Hepatocyte (in vitro differentiated cells): Measurements from ENCODE around the gene JARID2. TPM values are rescaled to one million over a fixed set of nuclear protein-coding genes. Genes with fewer than 3 reads are reported as not detected.

Source experiments
- DNase-seq: peaks from one replicate; pipeline ENCODE4 v3.0.0-alpha.2; 2016; ENCODE audit warnings: low spot score
- H2AFZ ChIP-seq: fragments of 200-600 bp; sonication (generic); 2 replicates; pipeline ENCODE4 v1.6.0; 2016; ENCODE audit warnings: antibody characterized with exemption, mild to moderate bottlenecking
- H3K27ac ChIP-seq: fragments of 200-600 bp; sonication (generic); 2 replicates; pipeline ENCODE4 v1.5.1; 2016; ENCODE audit warnings: mild to moderate bottlenecking
- H3K27me3 ChIP-seq: fragments of 200-600 bp; sonication (generic); 2 replicates; pipeline ENCODE4 v1.6.1; 2016
- H3K36me3 ChIP-seq: fragments of 200-600 bp; sonication (generic); replicated peaks from 2 replicates; pipeline ENCODE4 v1.5.1; 2016; ENCODE audit warnings: low read depth; ENCODE audit not compliant: insufficient read depth
- H3K4me1 ChIP-seq: fragments of 200-600 bp; sonication (generic); 2 replicates; pipeline ENCODE4 v1.5.1; 2016; ENCODE audit warnings: mild to moderate bottlenecking, moderate library complexity; ENCODE audit not compliant: insufficient read depth
- H3K4me2 ChIP-seq: fragments of 200-600 bp; sonication (generic); 2 replicates; pipeline ENCODE4 v1.6.0; 2016
- H3K4me3 ChIP-seq: fragments of 200-600 bp; sonication (generic); 2 replicates; pipeline ENCODE4 v1.5.1; 2016; ENCODE audit warnings: mild to moderate bottlenecking
- H3K79me2 ChIP-seq: fragments of 200-600 bp; sonication (generic); 2 replicates; pipeline ENCODE4 v1.6.0; 2017; ENCODE audit warnings: mild to moderate bottlenecking
- H3K9me2 ChIP-seq: fragments of 200-600 bp; sonication (generic); replicated peaks from 2 replicates; pipeline ENCODE4 v1.6.0; 2017; ENCODE audit warnings: mild to moderate bottlenecking; ENCODE audit not compliant: insufficient read depth
- H3K9me3 ChIP-seq: fragments of 200-600 bp; sonication (generic); 2 replicates; pipeline ENCODE4 v1.5.1; 2016; ENCODE audit warnings: low read depth, mild to moderate bottlenecking
- H4K20me1 ChIP-seq: fragments of 200-600 bp; sonication (generic); 2 replicates; pipeline ENCODE4 v1.6.0; 2016; ENCODE audit warnings: mild to moderate bottlenecking; ENCODE audit not compliant: insufficient read depth, poor library complexity, severe bottlenecking
- EZH2 ChIP-seq: fragments of 200-600 bp; sonication (generic); IDR thresholded peaks from 2 replicates; pipeline ENCODE4 v1.6.1; 2016; ENCODE audit warnings: antibody characterized with exemption, mild to moderate bottlenecking, borderline replicate concordance
- EZH2phosphoT487 ChIP-seq: fragments of 200-600 bp; sonication (generic); IDR thresholded peaks from one replicate; pipeline ENCODE4 v1.6.1; 2018; ENCODE audit warnings: antibody characterized with exemption, mild to moderate bottlenecking, low read depth, moderate library complexity; ENCODE audit not compliant: unreplicated experiment, severe bottlenecking
- WGBS: methylation state at CpG from one replicate; pipeline ENCODE4 v1.1.6; 2016; ENCODE audit warnings: low lambda C conversion rate; ENCODE audit errors: missing lambda C conversion rate; 5-methylcytosine and 5-hydroxymethylcytosine counted together
- polyA plus RNA-seq: library from polyadenylated mRNA; unstranded; fragments of >200 nt; fragmentation: Nextera tagmentation; extraction: Ambion mirVana; gene quantifications from 2 replicates; pipeline ENCODE4 v1.2.1, GENCODE V29; 2016
- total RNA-seq: library from RNA; depleted of rRNA; stranded (reverse); fragments of >200 nt; gene quantifications from 2 replicates; pipeline ENCODE4 v1.2.3, GENCODE V29; 2014
- TF ChIP-seq, protein P1 (sequence below): fragments of 200-600 bp; sonication (generic); IDR thresholded peaks from 2 replicates; pipeline ENCODE4 v1.5.1; 2016; ENCODE audit warnings: antibody characterized with exemption, mild to moderate bottlenecking; ENCODE audit not compliant: poor library complexity

Gene JARID2
- total and polyA plus RNA-seq, 2 experiments from 2014 or later = 4.6 to 11.6 TPM

GRCh38 chr6:15531973-15532372, 286.1 kb downstream of the JARID2 start:
- TF ChIP-seq EZH2 (no peak), EZH2phosphoT487 (no peak)
- TF ChIP-seq, protein P1, sequence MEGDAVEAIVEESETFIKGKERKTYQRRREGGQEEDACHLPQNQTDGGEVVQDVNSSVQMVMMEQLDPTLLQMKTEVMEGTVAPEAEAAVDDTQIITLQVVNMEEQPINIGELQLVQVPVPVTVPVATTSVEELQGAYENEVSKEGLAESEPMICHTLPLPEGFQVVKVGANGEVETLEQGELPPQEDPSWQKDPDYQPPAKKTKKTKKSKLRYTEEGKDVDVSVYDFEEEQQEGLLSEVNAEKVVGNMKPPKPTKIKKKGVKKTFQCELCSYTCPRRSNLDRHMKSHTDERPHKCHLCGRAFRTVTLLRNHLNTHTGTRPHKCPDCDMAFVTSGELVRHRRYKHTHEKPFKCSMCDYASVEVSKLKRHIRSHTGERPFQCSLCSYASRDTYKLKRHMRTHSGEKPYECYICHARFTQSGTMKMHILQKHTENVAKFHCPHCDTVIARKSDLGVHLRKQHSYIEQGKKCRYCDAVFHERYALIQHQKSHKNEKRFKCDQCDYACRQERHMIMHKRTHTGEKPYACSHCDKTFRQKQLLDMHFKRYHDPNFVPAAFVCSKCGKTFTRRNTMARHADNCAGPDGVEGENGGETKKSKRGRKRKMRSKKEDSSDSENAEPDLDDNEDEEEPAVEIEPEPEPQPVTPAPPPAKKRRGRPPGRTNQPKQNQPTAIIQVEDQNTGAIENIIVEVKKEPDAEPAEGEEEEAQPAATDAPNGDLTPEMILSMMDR = no peak
- H3K9me2 ChIP-seq = no peaks in the 10 kb centered on the region
- WGBS = 85% methylated on average over 7 of the region's 7 CpGs
- DNase-seq = no peak
- H3K9me3 ChIP-seq = no peaks in the 10 kb centered on the region
- no peaks in the 10 kb centered on the region for H3K27me3 ChIP-seq
- no peaks in the 10 kb centered on the region for H3K36me3 ChIP-seq
- H3K27ac ChIP-seq = no peak overlapping the region
- no peak overlapping the region for H3K4me2 ChIP-seq
- H3K4me1 ChIP-seq = peaks cover 5% of the 10 kb centered on the region
- no peak overlapping the region for H3K4me3 ChIP-seq
- no peaks in the 10 kb centered on the region for H4K20me1 ChIP-seq
- H3K79me2 ChIP-seq = no peaks in the 10 kb centered on the region
- no peak overlapping the region for H2AFZ ChIP-seq

DNA sequence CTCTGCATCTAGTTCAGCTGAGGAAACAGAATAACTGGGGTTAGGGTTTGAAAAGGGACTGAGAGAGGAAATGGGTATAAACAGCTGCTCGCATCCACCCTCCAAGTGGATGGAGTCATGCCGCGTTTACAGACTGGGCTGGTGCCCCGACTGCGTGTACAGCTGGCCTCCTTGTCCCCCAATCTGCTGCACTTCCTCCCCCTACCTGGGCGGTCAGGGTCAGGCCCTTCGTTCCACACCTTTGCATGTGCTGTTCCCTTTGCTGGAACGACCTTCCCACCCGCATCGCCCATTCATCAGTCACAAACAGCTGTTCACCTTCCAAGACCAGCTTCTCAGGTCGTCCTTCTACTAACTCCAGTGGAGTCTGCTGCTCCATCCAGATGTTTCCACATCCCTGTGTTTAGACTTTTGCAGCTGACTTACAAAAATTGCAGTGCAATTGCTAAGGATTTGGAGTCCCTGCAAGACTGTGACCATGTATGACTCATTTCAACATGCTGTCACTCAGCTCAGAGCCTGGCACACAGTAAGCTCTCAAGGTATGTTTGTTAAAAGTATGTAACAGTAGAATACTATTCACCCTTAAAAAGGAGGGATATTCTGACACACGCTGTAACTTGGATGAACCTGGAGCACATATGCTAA, 287.6 kb downstream of the JARID2 start:
- H3K4me2 ChIP-seq = no peak overlapping the region
- no peaks in the 10 kb centered on the region for H4K20me1 ChIP-seq
- no peak overlapping the region for H3K27ac ChIP-seq
- H3K27me3 ChIP-seq = no peaks in the 10 kb centered on the region
- 92% methylated on average over 12 of the region's 12 CpGs for WGBS
- TF ChIP-seq, protein P1 = no peak
- no peak for TF ChIP-seq EZH2
- TF ChIP-seq EZH2phosphoT487 = no peak
- H3K9me3 ChIP-seq = no peaks in the 10 kb centered on the region
- no peak for DNase-seq
- no peaks in the 10 kb centered on the region for H3K36me3 ChIP-seq
- H3K9me2 ChIP-seq = no peaks in the 10 kb centered on the region
- no peak overlapping the region for H2AFZ ChIP-seq
- H3K4me1 ChIP-seq = peaks cover 5% of the 10 kb centered on the region
- no peaks in the 10 kb centered on the region for H3K79me2 ChIP-seq
- H3K4me3 ChIP-seq = no peak overlapping the region

- Histone ChIP-seq H3K9me2 (no peaks in the 10 kb centered on the region), H3K36me3 (no peaks in the 10 kb centered on the region), H3K4me3 (no peak overlapping the region), H4K20me1 (no peaks in the 10 kb centered on the region), H3K27ac (no peak overlapping the region), H3K4me1 (peaks cover 5% of the 10 kb centered on the region), H3K4me2 (no peak overlapping the region), H3K27me3 (no peaks in the 10 kb centered on the region), H3K9me3 (no peaks in the 10 kb centered on the region), H2AFZ (no peak overlapping the region), H3K79me2 (no peaks in the 10 kb centered on the region)
- DNase-seq = no peak
- 89% methylated on average over 3 of the region's 3 CpGs for WGBS
- TF ChIP-seq, protein P1 = no peak
- TF ChIP-seq EZH2 = no peak
Observed at GRCh38 chr6:15534974-15535373, 289.1 kb downstream of the JARID2 start.
